HCT116 (cell line): Measurements from ENCODE around the gene GJA1.
"Not testable (repeated sequence)": the region's sequence is repeated elsewhere in the genome, so short reads cannot be mapped to it uniquely, and the experiment has no call there.

Source experiments
- EZH2 ChIP-seq: fragments of 200-600 bp; sonication (generic); IDR thresholded peaks from 2 replicates; pipeline ENCODE4 v1.6.1; 2017; ENCODE audit warnings: antibody characterized with exemption, mixed run types
- JUND ChIP-seq: IDR thresholded peaks from 2 replicates; pipeline ENCODE4 v1.6.1; 2012
- POLR2A ChIP-seq: IDR thresholded peaks from 2 replicates; pipeline ENCODE4 v1.7.0; 2011; ENCODE audit warnings: borderline replicate concordance; ENCODE audit not compliant: insufficient read depth, insufficient read length; ENCODE audit errors: extremely low read depth
- POLR2AphosphoS5 ChIP-seq: IDR thresholded peaks from 2 replicates; pipeline ENCODE4 v1.6.1; 2011; ENCODE audit warnings: mild to moderate bottlenecking, low read depth, low read length, moderate library complexity
- RAD21 ChIP-seq: IDR thresholded peaks from 2 replicates; pipeline ENCODE4 v1.6.1; 2012; ENCODE audit warnings: low read depth, mild to moderate bottlenecking
- REST ChIP-seq: IDR thresholded peaks from 2 replicates; pipeline ENCODE4 v1.6.1; 2012; ENCODE audit warnings: low read depth
- YY1 ChIP-seq: IDR thresholded peaks from 2 replicates; pipeline ENCODE4 v1.6.1; 2011; ENCODE audit warnings: low read length, low read depth, moderate library complexity, mild to moderate bottlenecking; ENCODE audit not compliant: insufficient replicate concordance; ENCODE audit errors: extremely low read depth
- TF ChIP-seq, protein P1 (sequence below), 3 experiments: fragments of 200-600 bp in 1 of 3; sonication (generic) in 1 of 3; IDR thresholded peaks in 2 of 3; conservative IDR thresholded peaks in 1 of 3; 2 replicates each; pipeline ENCODE4 v1.5.1; 2012 to 2017; ENCODE audit warnings: low read depth in 2 of 3, low read length in 2 of 3, antibody characterized with exemption in 1 of 3, borderline replicate concordance in 1 of 3, control low read depth in 1 of 3, mild to moderate bottlenecking in 1 of 3, mixed read lengths in 1 of 3, mixed run types in 1 of 3, moderate library complexity in 1 of 3; ENCODE audit not compliant: insufficient read depth in 1 of 3

- not testable (repeated sequence) for TF ChIP-seq EZH2, POLR2AphosphoS5, RAD21, REST, POLR2A, JUND, YY1
- TF ChIP-seq, protein P1, sequence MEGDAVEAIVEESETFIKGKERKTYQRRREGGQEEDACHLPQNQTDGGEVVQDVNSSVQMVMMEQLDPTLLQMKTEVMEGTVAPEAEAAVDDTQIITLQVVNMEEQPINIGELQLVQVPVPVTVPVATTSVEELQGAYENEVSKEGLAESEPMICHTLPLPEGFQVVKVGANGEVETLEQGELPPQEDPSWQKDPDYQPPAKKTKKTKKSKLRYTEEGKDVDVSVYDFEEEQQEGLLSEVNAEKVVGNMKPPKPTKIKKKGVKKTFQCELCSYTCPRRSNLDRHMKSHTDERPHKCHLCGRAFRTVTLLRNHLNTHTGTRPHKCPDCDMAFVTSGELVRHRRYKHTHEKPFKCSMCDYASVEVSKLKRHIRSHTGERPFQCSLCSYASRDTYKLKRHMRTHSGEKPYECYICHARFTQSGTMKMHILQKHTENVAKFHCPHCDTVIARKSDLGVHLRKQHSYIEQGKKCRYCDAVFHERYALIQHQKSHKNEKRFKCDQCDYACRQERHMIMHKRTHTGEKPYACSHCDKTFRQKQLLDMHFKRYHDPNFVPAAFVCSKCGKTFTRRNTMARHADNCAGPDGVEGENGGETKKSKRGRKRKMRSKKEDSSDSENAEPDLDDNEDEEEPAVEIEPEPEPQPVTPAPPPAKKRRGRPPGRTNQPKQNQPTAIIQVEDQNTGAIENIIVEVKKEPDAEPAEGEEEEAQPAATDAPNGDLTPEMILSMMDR (IDR thresholded peaks at IDR 0.05 in 2 of 3, conservative IDR thresholded peaks at IDR 0.05 in 1 of 3; ENCODE audit: borderline replicate concordance in 1 of 3, insufficient read depth in 1 of 3, low read depth in 2 of 3, low read length in 2 of 3) = not testable (repeated sequence)
Measured at GRCh38 chr6:121386551-121386950, 48.9 kb upstream of the GJA1 start.
